ENCODE measurements around the gene ZNF318. TPM values are rescaled to one million over a fixed set of nuclear protein-coding genes. Genes with fewer than 3 reads are reported as not detected.
"Not testable (repeated sequence)": the region's sequence is repeated elsewhere in the genome, so short reads cannot be mapped to it uniquely, and the experiment has no call there.

Gene ZNF318
- polyA plus RNA-seq, 1 donor: 14.2 TPM

DNA sequence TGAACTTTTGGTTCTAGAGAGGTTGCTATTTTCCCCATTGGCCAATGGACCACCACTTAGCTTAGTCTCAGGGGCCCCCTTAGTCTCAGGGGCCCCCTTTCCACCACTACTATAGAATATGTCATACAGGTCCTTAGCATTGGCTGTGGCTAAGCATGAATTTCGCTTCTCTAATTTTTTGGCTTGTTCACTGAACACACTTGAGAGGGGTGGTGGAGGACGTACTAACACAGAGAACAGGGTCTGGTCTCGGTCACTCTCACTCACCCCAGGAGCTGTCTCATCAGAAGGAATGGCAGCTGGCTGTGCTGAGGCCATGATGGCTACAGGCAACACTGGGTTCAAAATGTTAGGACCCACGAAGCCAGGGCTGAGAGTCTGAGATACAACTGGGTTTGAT is 30.3 kb downstream of the ZNF318 start:
- DNase-seq (ENCODE audit: low read depth): no peak

DNA sequence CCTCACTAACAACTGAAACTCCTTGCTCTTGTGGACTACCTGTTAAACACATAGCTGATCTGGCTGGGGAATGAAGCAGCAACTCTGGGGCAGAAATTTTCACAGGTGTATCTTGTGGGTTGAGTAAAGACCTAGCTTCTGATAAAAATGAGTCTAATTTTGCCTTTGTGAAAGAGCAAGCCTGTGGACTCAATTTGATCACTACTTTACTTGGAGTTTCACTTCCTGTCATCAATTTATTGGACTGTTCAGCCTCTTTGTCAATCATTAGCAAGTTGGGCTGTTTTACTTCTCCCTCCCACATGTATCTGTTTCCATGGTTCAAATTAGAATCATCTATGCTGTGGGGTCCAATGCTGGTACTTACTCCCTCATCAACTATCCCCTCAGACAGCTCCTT is 31.2 kb downstream of the ZNF318 start:
- DNase-seq (ENCODE audit: low read depth): no peak

DNA sequence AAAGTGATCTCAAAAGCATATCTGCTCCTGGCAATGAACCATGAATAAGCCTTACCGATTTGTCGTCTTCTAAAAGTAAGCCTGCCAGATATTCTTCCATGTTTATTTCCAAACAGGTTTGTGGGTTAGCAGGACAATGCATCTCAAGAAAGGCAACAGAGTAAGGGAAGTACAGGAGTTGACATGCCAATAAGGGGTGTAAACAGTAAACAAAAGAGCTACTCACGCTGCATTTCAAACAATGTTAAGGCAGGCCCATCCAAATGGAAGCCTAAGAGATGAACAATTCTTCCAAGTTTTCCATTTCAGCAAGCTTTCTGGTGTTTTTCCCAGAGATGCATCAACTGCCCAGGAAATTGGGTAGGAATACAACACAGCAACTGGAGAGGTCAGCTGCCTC is 33.1 kb downstream of the ZNF318 start:
- DNase-seq (ENCODE audit: low read depth): no peak

DNA sequence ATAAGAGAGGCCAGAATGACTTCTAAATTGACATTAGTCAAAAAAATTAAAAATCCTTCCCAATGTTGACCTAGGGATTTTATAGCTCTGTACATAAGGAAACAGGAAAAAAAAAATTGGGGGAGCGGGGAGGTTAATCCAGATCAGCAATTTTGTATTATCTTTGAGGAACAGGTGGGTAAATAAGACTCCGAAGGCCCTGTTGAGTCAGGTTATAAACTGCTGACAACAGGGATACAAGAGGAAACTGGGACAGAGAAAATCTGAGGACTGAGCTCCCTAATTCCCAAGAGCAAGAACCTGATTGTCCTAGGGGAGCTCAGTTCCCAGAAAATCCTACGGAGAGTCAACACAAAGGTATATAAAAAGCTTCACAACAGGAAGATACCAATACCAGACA is 34.0 kb downstream of the ZNF318 start:
- DNase-seq (ENCODE audit: low read depth): no peak

DNA sequence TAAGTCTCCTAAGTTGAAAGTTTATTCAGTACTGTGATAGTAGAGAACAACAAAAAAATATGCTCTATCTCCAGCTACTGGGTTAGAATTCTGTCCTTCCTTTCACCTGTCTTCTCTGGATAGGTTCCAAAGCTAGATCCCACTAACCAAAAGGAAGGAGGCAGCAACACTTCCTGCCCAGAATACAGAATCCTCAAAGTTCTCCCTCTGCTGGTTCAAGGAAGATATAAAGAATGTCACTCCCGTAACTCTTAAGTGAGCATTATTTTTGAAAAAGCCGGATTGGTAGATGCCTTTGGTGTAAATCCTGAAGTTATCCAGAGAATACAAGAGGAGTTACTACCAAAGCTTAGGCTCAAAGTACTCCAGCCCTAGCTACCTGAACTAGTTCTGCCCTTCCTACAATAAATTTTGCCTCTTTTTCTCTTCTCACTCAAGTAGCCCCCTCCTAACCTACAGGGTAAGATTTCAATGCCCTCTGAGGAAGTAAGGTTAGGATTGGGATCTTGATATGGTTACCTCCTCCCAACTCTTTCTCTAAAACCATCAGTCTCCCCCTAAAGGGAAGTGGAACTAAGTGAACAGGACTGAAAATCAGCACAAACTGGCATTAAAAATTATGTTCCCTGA is 34.9 kb downstream of the ZNF318 start:
- DNase-seq (ENCODE audit: low read depth): peak; percentile 16

DNA sequence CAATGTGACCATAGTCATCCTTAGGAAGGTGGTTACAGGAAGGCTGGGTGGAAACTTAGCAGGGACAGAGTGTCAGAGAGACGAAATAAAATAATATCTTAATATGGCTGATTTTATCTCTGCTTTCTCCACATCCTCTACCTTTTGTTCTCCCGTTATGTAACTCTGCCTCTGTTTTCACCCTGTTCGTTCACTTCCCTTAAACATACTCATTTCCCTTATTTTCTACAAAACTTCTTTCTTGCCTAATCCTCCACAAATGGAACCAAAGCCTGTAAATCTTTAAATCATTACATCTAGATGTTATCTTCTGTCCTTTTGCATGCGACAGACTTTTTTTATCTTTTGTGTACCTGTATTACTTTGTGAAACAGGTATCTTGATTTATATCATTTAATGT is 37.6 kb downstream of the ZNF318 start:
- no peak for DNase-seq (ENCODE audit: low read depth)

DNA sequence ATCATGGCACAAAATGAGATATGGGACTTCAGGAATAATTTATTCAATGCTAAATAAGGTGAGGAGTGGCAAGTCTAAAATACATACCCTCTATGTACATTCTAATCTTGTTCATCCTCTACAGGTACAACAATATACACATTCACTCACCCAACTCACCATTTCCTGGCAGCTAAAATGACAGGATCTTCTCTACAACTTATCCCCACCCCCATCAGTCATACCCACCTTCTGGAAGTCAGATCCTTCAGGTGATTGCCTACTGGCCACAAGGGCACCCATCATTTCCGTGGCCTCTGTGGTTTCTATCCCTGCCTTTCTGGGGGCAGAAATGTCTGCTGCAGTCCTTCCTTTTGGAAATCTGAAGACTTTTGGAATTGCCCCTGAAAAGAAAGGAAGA is 38.0 kb downstream of the ZNF318 start:
- no peak for DNase-seq (ENCODE audit: low read depth)

DNA sequence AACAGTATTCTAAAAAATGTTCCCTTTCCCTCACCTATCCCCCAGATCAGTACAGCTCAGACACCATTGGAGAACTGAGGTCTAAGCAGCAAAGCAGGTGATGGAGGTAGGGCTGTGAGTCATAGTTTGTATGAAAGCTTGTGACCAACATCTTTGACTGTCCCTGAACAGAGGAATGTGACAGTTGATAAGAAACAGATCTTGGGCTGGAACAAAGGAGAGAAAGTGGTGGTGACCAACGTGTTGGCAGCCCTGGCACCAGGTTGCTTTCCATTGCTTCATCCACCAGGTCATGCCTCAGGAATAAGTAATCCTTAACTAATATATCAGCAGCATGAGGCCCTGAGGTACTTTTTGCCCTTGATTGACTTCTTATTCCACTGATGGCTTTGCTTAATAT is 40.9 kb downstream of the ZNF318 start:
- DNase-seq (ENCODE audit: low read depth): no peak

DNA sequence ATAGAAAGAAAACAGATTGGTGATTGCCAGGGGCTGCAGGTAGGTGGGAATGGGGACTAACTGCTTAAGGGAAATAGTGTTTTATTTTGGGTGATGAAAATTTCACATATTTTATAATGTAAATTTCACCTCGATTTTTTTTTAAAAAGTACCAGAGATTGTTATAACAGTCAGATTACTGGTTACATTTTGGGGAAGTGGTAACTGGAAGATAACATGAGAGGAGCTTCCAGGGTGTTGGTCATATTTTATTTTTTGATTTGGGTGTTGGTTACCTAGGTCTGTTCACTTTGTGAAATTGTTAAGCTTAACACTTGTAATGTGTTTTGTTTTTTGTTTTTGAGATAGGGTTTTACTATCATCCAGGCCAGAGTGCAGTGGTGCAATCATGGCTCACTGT is 43.6 kb downstream of the ZNF318 start:
- DNase-seq (ENCODE audit: low read depth): no peak

DNA sequence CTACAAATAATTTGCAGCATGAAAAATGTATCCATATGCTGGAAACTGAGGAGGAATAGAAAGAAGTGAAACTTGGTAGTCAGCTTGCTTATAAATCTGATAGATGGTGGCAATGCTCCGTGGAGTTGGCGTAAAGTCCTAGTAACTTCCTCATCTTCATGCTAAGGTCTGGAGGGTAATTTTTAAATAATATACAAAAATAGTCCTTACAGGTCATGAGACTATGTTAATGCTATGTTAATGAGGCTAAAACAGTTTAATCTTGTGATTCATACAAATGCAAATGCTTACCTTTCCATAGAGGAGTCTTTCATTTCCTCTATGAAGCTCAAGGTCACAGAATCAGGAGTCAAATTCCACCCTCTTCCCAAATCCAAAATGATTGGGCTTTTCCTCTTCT is 51.4 kb downstream of the ZNF318 start:
- DNase-seq (ENCODE audit: low read depth): no peak

DNA sequence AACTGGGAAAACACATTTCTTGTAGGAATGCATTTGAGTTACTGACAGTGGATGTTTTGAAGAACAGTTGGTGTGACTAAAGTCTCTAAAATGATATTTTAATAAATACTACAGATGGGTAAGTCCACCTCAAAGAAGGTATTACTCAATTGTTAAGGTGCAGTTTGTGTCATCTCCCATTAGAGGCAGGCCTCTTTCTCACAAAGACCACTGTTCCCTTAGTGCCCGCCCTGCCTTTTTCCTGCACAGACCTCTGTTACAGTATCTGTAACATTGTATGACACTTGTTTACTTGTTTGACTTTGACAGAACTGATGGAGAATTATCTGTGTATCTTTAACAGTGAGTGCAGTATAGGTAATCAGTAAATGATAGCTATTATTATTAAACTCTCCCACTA is 55.6 kb downstream of the ZNF318 start:
- DNase-seq (ENCODE audit: low read depth): no peak

DNA sequence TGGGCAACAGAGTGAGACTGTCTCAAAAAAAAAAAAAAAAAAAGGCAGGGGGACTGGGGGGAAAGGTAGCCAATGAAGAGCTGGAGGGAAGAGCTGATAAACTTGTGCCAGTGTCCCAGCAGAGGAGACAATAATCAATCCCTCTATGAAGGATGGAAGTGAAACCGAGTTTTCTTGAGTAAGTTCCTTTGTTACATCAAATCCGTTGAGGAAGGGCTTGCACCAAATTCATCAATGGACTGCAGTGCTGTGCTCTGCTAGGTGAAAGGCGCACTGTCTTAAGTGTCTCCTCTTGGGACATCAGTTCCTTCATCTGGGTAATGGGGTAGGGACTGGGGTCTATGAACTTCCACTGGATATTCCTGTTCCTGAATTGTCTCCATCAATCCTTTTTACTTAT is 57.8 kb downstream of the ZNF318 start:
- no peak for DNase-seq (ENCODE audit: low read depth)

DNA sequence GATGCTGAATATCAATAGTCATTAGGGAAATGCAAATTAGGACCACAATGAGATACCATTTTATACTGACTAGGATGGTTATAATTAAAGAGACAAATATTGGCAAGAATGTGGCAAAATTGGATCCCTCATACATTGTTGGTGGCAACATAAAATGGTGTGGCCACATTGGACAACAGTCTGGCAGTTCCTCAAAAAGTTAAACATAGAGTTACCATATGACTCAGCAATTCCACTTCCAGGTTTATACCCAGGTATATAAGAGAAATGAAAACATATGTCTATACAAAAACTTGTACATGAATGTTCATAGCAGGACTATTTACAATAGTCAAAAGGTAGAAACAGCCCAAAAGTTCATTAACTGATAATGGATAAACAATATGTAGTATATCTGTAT is 58.8 kb downstream of the ZNF318 start:
- DNase-seq (ENCODE audit: low read depth): no peak

DNA sequence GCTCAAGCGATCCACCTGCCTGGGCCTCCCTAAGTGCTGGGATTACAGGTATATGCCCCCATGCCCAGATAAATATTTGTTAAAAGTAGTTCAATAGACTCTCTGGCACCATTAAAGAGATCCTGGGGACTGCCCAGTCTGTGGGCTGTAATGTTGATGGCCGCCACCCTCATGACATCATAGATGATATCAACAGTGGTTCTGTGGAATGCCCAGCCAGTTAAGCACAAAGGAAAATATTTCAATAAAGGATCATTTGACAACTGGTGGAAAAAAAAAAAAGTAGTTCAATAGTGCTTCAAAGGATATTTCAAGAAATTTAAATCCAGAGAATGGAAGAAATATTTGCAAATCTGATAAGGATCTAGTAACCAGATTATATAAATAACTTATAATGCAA is 59.3 kb downstream of the ZNF318 start:
- no peak for DNase-seq (ENCODE audit: low read depth)

DNA sequence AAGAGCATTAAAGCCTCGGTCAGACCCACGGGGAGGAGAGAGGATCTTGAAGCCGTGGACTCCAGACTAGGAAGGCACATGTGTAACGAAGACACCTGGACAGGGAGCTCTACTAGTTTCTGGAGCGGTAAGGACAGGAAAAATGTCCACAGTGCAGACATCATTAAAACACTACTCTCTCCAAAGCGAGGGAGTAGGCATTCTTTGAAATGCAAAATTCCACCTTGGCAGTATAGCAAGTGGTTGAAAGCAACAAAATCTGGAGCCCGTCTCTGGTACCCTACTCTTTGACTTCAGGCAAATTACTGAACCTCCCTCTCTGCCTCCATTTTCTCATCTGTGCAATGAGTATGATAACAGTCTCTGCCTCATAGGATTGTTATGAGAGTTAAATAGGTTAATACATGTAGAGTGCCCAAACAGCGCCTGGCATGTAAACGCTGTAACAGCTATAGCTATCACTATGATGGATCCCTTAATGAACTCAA is 60.4 kb downstream of the ZNF318 start:
- DNase-seq (ENCODE audit: low read depth): no peak

DNA sequence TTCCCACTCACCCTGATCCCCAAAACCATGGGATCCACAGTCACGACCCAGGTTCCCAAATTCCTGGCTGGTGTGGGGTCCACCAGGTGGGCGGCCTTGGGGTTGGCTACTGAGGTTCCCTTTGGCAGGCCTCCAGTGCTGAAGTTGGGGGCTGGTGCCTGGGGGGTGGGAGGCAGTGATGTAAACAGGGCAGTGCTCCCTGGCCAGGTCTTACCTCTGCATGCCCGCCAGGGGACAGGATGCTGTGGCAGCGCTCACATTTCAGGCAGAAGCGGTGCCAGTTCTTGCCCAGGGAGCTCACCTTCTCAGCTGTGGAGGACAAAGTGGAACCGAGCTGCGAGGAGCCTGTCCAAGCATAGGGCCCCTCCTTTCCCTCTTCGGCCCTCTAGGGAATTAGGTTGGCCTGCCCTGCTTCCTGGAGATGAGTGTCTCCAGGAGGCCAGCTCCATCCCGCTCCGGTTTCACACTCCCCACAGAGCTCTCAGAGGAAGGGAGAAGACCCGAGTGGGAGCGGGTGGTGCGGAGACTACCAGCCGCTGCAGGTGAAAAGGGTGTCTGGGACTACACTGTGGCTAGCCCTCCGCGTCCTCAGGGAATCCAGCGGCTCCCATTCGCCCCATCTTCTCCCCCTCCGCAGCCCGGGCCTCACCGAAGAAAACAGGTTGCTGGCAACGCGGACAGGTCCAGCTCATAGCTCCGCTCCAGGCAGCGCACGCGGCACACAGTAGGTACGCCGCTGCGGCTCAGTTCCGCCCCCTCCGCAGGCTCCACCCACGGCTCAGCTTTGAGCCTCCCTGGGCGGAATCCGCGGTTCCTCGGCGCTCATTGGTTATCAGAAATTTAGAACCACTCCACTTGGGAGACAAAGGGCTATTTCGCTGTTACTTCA is 61.1 kb downstream of the ZNF318 start, which contains the start of gene CRIP3:
Gene CRIP3 (minus strand): TSS at position 726 of the 889 bp plus-strand sequence. CDS start 34 bp downstream, at position 692.
- peak; percentile 5 for DNase-seq (ENCODE audit: low read depth)

DNA sequence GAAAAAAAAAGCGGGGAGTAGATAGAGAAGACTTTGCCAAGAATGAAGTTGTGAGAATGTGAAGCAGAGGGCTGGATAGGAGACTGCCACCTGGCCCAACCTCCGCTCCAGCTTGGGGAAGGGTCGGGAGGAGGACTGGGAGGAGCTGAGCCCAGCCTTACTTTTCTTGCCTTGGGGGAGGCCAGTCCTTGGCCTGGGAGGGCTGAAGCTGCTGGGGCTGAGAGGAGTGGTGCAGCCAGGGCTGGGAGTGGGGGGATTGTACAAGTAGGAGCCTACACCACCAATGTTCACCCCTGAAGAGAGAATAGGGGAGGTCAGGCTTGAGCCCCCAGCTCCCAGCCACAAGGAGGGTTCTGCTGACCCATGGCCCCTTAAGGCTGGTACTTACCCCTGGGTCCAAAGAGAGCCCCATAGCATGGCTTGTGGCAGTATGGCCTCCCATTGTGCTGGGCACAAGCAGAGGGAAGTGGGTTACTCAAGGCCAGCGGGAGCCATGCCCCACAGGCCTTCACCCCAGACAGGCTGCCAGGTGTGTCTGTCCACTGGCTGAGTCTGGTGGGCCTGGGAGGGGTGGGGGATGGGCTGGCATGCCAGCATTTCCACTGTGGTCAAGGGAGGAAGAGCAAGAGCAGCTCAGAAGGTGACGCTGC is 61.9 kb downstream of the ZNF318 start:
- DNase-seq (ENCODE audit: low read depth): no peak

DNA sequence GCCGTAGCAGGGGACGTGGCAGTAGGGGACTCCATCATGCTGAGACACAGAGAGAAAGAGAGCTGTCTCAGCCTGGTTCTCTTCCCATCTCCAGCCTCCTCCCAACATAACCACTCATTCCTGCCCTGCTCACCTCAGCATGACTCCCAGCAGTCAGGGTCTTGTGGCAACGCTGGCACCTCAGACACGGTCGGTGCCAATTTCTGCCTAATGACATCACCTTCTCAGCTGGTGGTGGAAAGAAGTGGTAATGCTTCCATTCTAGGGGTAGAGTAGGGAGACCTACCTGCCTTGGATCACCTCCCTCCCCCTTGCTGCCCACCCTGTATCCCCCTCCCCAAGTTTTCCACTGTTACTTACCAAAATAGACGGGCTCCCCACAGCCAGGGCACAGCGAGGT is 63.4 kb downstream of the ZNF318 start:
- no peak for DNase-seq (ENCODE audit: low read depth)

DNA sequence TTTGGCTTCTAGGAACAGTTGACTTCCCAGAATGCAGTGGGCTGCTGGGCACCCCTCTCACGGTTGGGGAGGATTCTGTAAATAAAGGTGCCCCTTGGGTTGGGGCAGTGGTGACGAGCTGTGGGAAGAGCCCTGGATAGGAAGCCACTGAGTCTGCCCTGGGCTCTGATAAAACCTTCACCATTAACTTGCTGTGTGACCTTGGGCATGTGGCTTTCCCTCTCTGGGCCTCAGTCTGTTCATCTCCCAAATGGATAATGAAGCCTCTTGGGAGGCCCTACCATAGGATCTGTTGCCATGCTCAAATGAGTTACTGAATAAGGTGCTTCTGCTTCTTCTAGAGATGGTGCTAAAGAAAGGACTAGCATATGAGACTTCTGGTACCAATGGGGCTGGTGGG is 64.6 kb downstream of the ZNF318 start:
- DNase-seq (ENCODE audit: low read depth): no peak

DNA sequence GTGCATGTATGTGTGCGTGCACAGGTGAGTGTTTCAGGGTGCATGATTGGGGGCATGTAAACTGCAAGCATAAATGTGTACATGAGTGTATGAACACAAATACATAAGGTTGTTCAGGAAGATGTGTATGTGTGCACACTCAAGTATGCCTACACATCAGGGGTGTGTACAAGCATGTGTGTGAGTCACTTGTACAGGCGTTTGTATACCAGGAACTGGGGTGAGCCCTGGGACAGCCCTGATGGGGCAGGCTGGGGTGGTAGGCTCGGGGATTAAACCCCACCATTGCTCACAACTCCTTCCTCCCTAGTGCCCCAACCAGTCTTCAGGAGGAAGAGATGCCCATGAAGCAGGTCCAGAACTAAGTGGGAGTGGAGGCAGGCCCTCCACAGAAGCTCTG is 65.1 kb downstream of the ZNF318 start:
- no peak for DNase-seq (ENCODE audit: low read depth)

DNA sequence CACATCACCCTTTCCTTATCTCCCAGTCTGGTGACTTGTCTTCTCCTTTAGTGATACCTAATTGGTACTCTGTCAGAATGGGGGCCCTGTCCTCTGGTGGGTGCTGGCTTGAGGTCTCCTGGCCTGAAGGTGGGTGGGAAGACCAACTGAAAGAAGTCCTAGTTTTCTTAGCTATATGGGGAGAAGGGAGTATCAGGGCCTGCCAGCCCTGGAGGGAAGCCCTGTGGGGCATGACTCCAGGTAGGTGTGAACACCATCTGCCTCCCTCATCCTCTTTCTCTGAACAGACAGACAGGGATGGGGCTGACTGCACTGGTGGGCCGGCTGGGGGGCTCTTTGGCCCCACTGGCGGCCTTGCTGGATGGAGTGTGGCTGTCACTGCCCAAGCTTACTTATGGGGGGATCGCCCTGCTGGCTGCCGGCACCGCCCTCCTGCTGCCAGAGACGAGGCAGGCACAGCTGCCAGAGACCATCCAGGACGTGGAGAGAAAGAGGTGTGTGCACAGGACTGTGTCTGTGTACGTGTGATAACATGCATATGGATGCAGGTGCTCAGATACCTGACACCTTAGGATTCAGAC is 65.6 kb downstream of the ZNF318 start:
- no peak for DNase-seq (ENCODE audit: low read depth)

DNA sequence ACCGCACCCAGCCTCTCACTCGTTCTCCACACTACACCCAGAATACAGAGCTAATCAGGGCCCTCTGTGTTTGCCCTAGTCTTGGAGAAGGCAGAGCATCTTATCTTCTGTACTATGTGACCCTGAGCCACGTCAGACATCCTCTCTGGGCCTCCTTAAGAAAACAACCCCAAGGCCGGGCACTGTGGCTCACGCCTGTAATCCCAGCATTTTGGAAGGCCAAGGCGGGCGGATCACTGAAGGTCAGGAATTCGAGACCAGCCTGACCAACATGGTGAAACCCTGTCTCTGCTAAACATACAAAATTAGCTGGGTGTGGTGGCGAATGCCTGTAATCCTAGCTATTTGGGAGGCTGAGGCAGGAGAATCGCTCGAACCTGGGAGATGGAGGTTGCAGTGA is 66.4 kb downstream of the ZNF318 start:
- DNase-seq (ENCODE audit: low read depth): not testable (repeated sequence)
